Activated CD4-positive, alpha-beta memory T cell treated with anti-CD3 and anti-CD28 coated beads for 36 hours (primary cell): ENCODE results near the gene SPACA6. TPM values are rescaled to one million over a fixed set of nuclear protein-coding genes. Genes with fewer than 3 reads are reported as not detected.

Experiments
- CTCF ChIA-PET: fragments of 350-600 bp; sonication (Branson Sonifier 250); formaldehyde crosslinking; loops from one replicate; lab custom pipeline; 2021; ENCODE audit warnings: antibody characterized with exemption, inconsistent platforms; lab: Charles Lee
- POLR2A ChIA-PET: fragments of 350-600 bp; sonication (Branson Sonifier 250); formaldehyde crosslinking; loops from one replicate; lab custom pipeline; 2021; ENCODE audit warnings: antibody characterized with exemption; lab: Charles Lee
- DNase-seq: peaks from one replicate; pipeline ENCODE4 v3.0.0-alpha.2; 2020
- H3K27ac Mint-ChIP-seq: one replicate; pipeline ENCODE4 v1.8.0; 2021; ENCODE audit warnings: mixed read lengths
- H3K27me3 Mint-ChIP-seq: one replicate; pipeline ENCODE4 v1.8.0; 2021; ENCODE audit warnings: mixed read lengths
- H3K36me3 Mint-ChIP-seq: one replicate; pipeline ENCODE4 v1.8.0; 2021; ENCODE audit warnings: mixed read lengths
- H3K4me1 Mint-ChIP-seq: one replicate; pipeline ENCODE4 v1.8.0; 2021; ENCODE audit warnings: low read depth, mixed read lengths
- H3K4me3 Mint-ChIP-seq: one replicate; pipeline ENCODE4 v1.8.0; 2021; ENCODE audit warnings: mild to moderate bottlenecking, mixed read lengths
- H3K9me3 Mint-ChIP-seq: one replicate; pipeline ENCODE4 v1.8.0; 2021; ENCODE audit warnings: mixed read lengths
- intact Hi-C: fragments of 100-400 bp; cut with micrococcal nuclease; formaldehyde crosslinking; loops from one replicate; pipeline ENCODE4 v1.15.1; 2023
- total RNA-seq, 2 experiments: library from RNA; stranded (reverse); gene quantifications; one replicate each; pipeline ENCODE4 v1.2.3, GENCODE V29; 2021

Gene SPACA6
- total RNA-seq, 2 experiments from 2014 or later, result 10.0 to 14.2 TPM

- Mint-ChIP-seq H3K4me3 (no peak overlapping the region), H3K27ac (no peak overlapping the region), H3K27me3 (peaks cover 2% of the 10 kb centered on the region), H3K9me3 (no peaks in the 10 kb centered on the region), H3K4me1 (peaks cover 17% of the 10 kb centered on the region), H3K36me3 (peaks cover 3% of the 10 kb centered on the region)
- POLR2A ChIA-PET, result no interaction called here
- intact Hi-C loops, result no loop called here
- CTCF ChIA-PET, result no interaction called here
- DNase-seq, result no peak
Observed at GRCh38 chr19:51699170-51699569, 6.0 kb downstream of the SPACA6 start.

GRCh38 chr19:51701468-51702100, 8.5 kb downstream of the SPACA6 start:
- peaks cover 19% of the 10 kb centered on the region for H3K36me3 Mint-ChIP-seq
- H3K4me3 Mint-ChIP-seq, result no peak overlapping the region
- H3K4me1 Mint-ChIP-seq, result peaks cover 32% of the 10 kb centered on the region
- ChIA-PET CTCF (interaction anchor here (0.8 kb wide), 1 partner anchor 47 kb away, joined by 3 read pairs; no protein-coding TSS in a partner anchor), POLR2A (interaction anchor here (0.6 kb wide), 1 partner anchor 70 kb away, joined by 4 read pairs; no protein-coding TSS in a partner anchor)
- H3K9me3 Mint-ChIP-seq, result no peaks in the 10 kb centered on the region
- DNase-seq, result no peak
- peaks cover 2% of the 10 kb centered on the region for H3K27me3 Mint-ChIP-seq
- intact Hi-C loops, result loop anchor here (10.0 kb wide), 1 partner anchor 1493 kb away; the partner anchor contains the start of gene ZNF665
- H3K27ac Mint-ChIP-seq, result no peak overlapping the region

GRCh38 chr19:51702103-51702824, 9.1 kb downstream of the SPACA6 start:
- H3K27me3 Mint-ChIP-seq, result peaks cover 2% of the 10 kb centered on the region
- peak; percentile 76 for DNase-seq
- no peak overlapping the region for H3K27ac Mint-ChIP-seq
- H3K9me3 Mint-ChIP-seq, result no peaks in the 10 kb centered on the region
- peak overlapping the region; percentile 92 for H3K4me3 Mint-ChIP-seq
- intact Hi-C loops, result loop anchor here (10.0 kb wide), 1 partner anchor 1493 kb away; the partner anchor contains the start of gene ZNF665
- H3K36me3 Mint-ChIP-seq, result peaks cover 22% of the 10 kb centered on the region
- peaks cover 32% of the 10 kb centered on the region for H3K4me1 Mint-ChIP-seq
- ChIA-PET CTCF (interaction anchor here (0.5 to 1.5 kb wide), 2 partner anchors 13 to 27 kb away, joined by 3 to 4 read pairs; no protein-coding TSS in a partner anchor), POLR2A (no interaction called here)

- peak; percentile 23 for DNase-seq
- ChIA-PET POLR2A (interaction anchor here (1.1 to 1.4 kb wide), 4 partner anchors 12 to 309 kb away, joined by 4 to 6 read pairs (median 4); no protein-coding TSS in a partner anchor), CTCF (interaction anchor here (0.5 to 2.0 kb wide), 6 partner anchors 8 to 1319 kb away, joined by 3 to 14 read pairs (median 4); partner anchors contain the start of gene POLD1)
- peak overlapping the region; percentile 92 for H3K4me3 Mint-ChIP-seq
- peaks cover 26% of the 10 kb centered on the region for H3K36me3 Mint-ChIP-seq
- H3K9me3 Mint-ChIP-seq, result no peaks in the 10 kb centered on the region
- intact Hi-C loops, result loop anchor here (10.0 kb wide), 1 partner anchor 1492 kb away; the partner anchor contains the start of gene ZNF665
- H3K27ac Mint-ChIP-seq, result no peak overlapping the region
- H3K27me3 Mint-ChIP-seq, result peaks cover 2% of the 10 kb centered on the region
- H3K4me1 Mint-ChIP-seq, result peaks cover 32% of the 10 kb centered on the region
Observed at GRCh38 chr19:51702825-51703574, 9.9 kb downstream of the SPACA6 start.

- Mint-ChIP-seq H3K27ac (peak overlapping the region; percentile 89), H3K9me3 (no peaks in the 10 kb centered on the region), H3K4me1 (peaks cover 32% of the 10 kb centered on the region), H3K27me3 (peaks cover 2% of the 10 kb centered on the region), H3K4me3 (peak overlapping the region; percentile 92), H3K36me3 (peaks cover 29% of the 10 kb centered on the region)
- POLR2A ChIA-PET, result interaction anchor here (0.6 to 1.4 kb wide), 5 partner anchors 13 to 1154 kb away, joined by 3 to 6 read pairs (median 4); partner anchors contain the start of gene ZNF468
- CTCF ChIA-PET, result interaction anchor here (0.6 to 2.0 kb wide), 7 partner anchors 9 to 1320 kb away, joined by 3 to 14 read pairs (median 4); partner anchors contain the start of gene POLD1
- intact Hi-C loops, result loop anchor here (1.0 to 10.0 kb wide), 2 partner anchors 14 to 1491 kb away; partner anchors contain the start of gene ZNF665
- peak; percentile 97 for DNase-seq
Observed at GRCh38 chr19:51703575-51704515, 10.7 kb downstream of the SPACA6 start.

- CTCF ChIA-PET, result interaction anchor here (0.6 to 2.0 kb wide), 4 partner anchors 9 to 73 kb away, joined by 4 to 14 read pairs (median 7); no protein-coding TSS in a partner anchor
- H3K4me3 Mint-ChIP-seq, result peak overlapping the region; percentile 92
- intact Hi-C loops, result loop anchor here (1.0 to 10.0 kb wide), 2 partner anchors 14 to 1490 kb away; partner anchors contain the start of gene ZNF665
Observed at GRCh38 chr19:51704626-51705025, 11.5 kb downstream of the SPACA6 start.

GRCh38 chr19:51706296-51706695, 13.2 kb downstream of the SPACA6 start:
- DNase-seq, result no peak
- H3K27ac Mint-ChIP-seq, result no peak overlapping the region
- no peaks in the 10 kb centered on the region for H3K9me3 Mint-ChIP-seq
- intact Hi-C loops, result loop anchor here (10.0 kb wide), 1 partner anchor 1489 kb away; the partner anchor contains the start of gene ZNF665
- H3K27me3 Mint-ChIP-seq, result peaks cover 8% of the 10 kb centered on the region
- ChIA-PET CTCF (no interaction called here), POLR2A (interaction anchor here (0.7 kb wide), 1 partner anchor 386 kb away, joined by 3 read pairs; no protein-coding TSS in a partner anchor)
- H3K4me1 Mint-ChIP-seq, result peaks cover 32% of the 10 kb centered on the region
- H3K36me3 Mint-ChIP-seq, result peaks cover 28% of the 10 kb centered on the region
- peak overlapping the region; percentile 20 for H3K4me3 Mint-ChIP-seq

More at GRCh38 chr19:51704626-51705025, 11.5 kb downstream of the SPACA6 start:
- peaks cover 29% of the 10 kb centered on the region for H3K36me3 Mint-ChIP-seq
- peaks cover 32% of the 10 kb centered on the region for H3K4me1 Mint-ChIP-seq
- POLR2A ChIA-PET, result interaction anchor here (0.6 to 1.2 kb wide), 2 partner anchors 28 to 1153 kb away, joined by 3 to 4 read pairs; partner anchors contain the start of gene ZNF468
- DNase-seq, result no peak
- peaks cover 2% of the 10 kb centered on the region for H3K27me3 Mint-ChIP-seq
- H3K27ac Mint-ChIP-seq, result peak overlapping the region; percentile 89
- H3K9me3 Mint-ChIP-seq, result no peaks in the 10 kb centered on the region

- Mint-ChIP-seq H3K4me1 (peaks cover 32% of the 10 kb centered on the region), H3K4me3 (no peak overlapping the region), H3K9me3 (no peaks in the 10 kb centered on the region), H3K27me3 (peaks cover 8% of the 10 kb centered on the region), H3K36me3 (peaks cover 26% of the 10 kb centered on the region), H3K27ac (no peak overlapping the region)
- intact Hi-C loops, result loop anchor here (10.0 kb wide), 1 partner anchor 1488 kb away; the partner anchor contains the start of gene ZNF665
- POLR2A ChIA-PET, result no interaction called here
- no peak for DNase-seq
- CTCF ChIA-PET, result no interaction called here
Observed at GRCh38 chr19:51706885-51707284, 13.8 kb downstream of the SPACA6 start.

GRCh38 chr19:51708811-51709210, 15.7 kb downstream of the SPACA6 start:
- Mint-ChIP-seq H3K4me3 (no peak overlapping the region), H3K9me3 (no peaks in the 10 kb centered on the region), H3K27ac (no peak overlapping the region), H3K36me3 (peaks cover 26% of the 10 kb centered on the region), H3K27me3 (peaks cover 7% of the 10 kb centered on the region), H3K4me1 (peaks cover 16% of the 10 kb centered on the region)
- intact Hi-C loops, result loop anchor here (10.0 kb wide), 1 partner anchor 1486 kb away; the partner anchor contains the start of gene ZNF665
- no peak for DNase-seq
- CTCF ChIA-PET, result no interaction called here
- POLR2A ChIA-PET, result no interaction called here

GRCh38 chr19:51709575-51709974, 16.4 kb downstream of the SPACA6 start:
- Mint-ChIP-seq H3K27ac (no peak overlapping the region), H3K9me3 (no peaks in the 10 kb centered on the region), H3K4me3 (no peak overlapping the region), H3K36me3 (peaks cover 23% of the 10 kb centered on the region), H3K4me1 (peaks cover 11% of the 10 kb centered on the region), H3K27me3 (peaks cover 7% of the 10 kb centered on the region)
- POLR2A ChIA-PET, result no interaction called here
- CTCF ChIA-PET, result no interaction called here
- intact Hi-C loops, result loop anchor here (10.0 kb wide), 1 partner anchor 1485 kb away; the partner anchor contains the start of gene ZNF665
- no peak for DNase-seq
